Ovary (tissue), 9 donors: ENCODE results near the gene STN1. TPM values are rescaled to one million over a fixed set of nuclear protein-coding genes. Genes with fewer than 3 reads are reported as not detected.
"Not testable (repeated sequence)": the region's sequence is repeated elsewhere in the genome, so short reads cannot be mapped to it uniquely, and the experiment has no call there.

Experiments
- DNase-seq, 5 donors: peaks; one replicate each; pipeline ENCODE4 v3.0.0-alpha.2; 2019 to 2020
- H3K27ac ChIP-seq, 2 donors: fragments of 200-600 bp; one replicate each; pipeline versions ENCODE4 v1.5.1 to v1.8.0; 2019 to 2022
- H3K27me3 ChIP-seq: fragments of 200-600 bp; one replicate; pipeline ENCODE4 v1.8.0; 2022
- H3K36me3 ChIP-seq: fragments of 200-600 bp; sonication (generic); one replicate; pipeline ENCODE4 v1.5.1; 2019
- H3K4me1 ChIP-seq: one replicate; pipeline ENCODE4 v1.8.1; 2013; ENCODE audit warnings: mild to moderate bottlenecking, moderate library complexity; ENCODE audit not compliant: insufficient read depth
- H3K4me3 ChIP-seq: fragments of 200-600 bp; sonication (generic); one replicate; pipeline ENCODE4 v1.5.1; 2017
- H3K9me3 ChIP-seq, 2 donors: fragments of 200-600 bp in 1 of 2; sonication (generic) in 1 of 2; one replicate each; pipeline versions ENCODE4 v1.5.1 to v1.8.1; 2013 to 2019; ENCODE audit warnings: mild to moderate bottlenecking in 1 of 2, moderate library complexity in 1 of 2
- EP300 ChIP-seq: sonication (generic); formaldehyde crosslinking; IDR thresholded peaks from one replicate; pipeline ENCODE4 v1.6.1; 2017; ENCODE audit warnings: antibody characterized with exemption
- POLR2A ChIP-seq: fragments of 450-650 bp; IDR thresholded peaks from one replicate; pipeline ENCODE4 v1.6.1; 2017; ENCODE audit warnings: antibody characterized with exemption, mild to moderate bottlenecking, moderate library complexity
- WGBS, 3 donors: extraction: QIAGEN DNeasy Blood & Tissue Kit in 1 of 3; methylation state at CpG; one replicate each; pipeline versions ENCODE4 v1.1.5 to v1.1.7; 2013 to 2017; 5-methylcytosine and 5-hydroxymethylcytosine counted together
- intact Hi-C, 4 donors: fragments of 100-400 bp; cut with DNase I; formaldehyde crosslinking; loops; one replicate each; pipeline versions ENCODE4 v1.11.0 to v1.15.1; 2022 to 2023
- polyA plus RNA-seq, 2 donors: library from polyadenylated mRNA; stranded (reverse); fragments of 200-250 nt in 1 of 2; fragments of 350-450 nt in 1 of 2; fragmentation: Illumina TruSeq in 1 of 2; extraction: RNeasy Lipid Tissue Mini Kit (QIAGEN cat#74804) in 1 of 2; gene quantifications; one replicate each; pipeline ENCODE4 v1.2.3, GENCODE V29; 2013 to 2014
- total RNA-seq, 7 donors: library from RNA; depleted of rRNA in 2 of 7; stranded (reverse); fragments of >200 nt in 2 of 7; fragmentation: NEBNext Ultra II Directional in 3 of 7; extraction: Animal tissue kit (Norgen Biotek cat#: 25700) in 3 of 7; gene quantifications; one replicate each; pipeline versions ENCODE4 v1.1.0 to v1.2.4, GENCODE V29; 2016 to 2023
- TF ChIP-seq, protein P1 (sequence below), 3 donors: fragments of 450-650 bp in 2 of 3; fragments of 200-600 bp in 1 of 3; IDR thresholded peaks; one replicate each; pipeline versions ENCODE4 v1.5.1 to v1.8.0; 2016 to 2022; ENCODE audit warnings: antibody characterized with exemption in 3 of 3, mild to moderate bottlenecking in 1 of 3
- donor health status: DM: no; HTN: no; CAD: no; lungs with moderate emphysema.
- donor health status: DM: no; HTN: no; CAD: no.
- donor health status: Bipolar disorder and iron deficiency.
- donor health status: DM: yes; HTN: yes; CAD: no.
- donor health status: DM: no; HTN: no; CAD: no.
- donor health status: DM: yes; HTN: yes; CAD: no.

Gene STN1
- total and polyA plus RNA-seq, 9 donors, result 13.4 to 28.2 (median 18.4) TPM

DNA sequence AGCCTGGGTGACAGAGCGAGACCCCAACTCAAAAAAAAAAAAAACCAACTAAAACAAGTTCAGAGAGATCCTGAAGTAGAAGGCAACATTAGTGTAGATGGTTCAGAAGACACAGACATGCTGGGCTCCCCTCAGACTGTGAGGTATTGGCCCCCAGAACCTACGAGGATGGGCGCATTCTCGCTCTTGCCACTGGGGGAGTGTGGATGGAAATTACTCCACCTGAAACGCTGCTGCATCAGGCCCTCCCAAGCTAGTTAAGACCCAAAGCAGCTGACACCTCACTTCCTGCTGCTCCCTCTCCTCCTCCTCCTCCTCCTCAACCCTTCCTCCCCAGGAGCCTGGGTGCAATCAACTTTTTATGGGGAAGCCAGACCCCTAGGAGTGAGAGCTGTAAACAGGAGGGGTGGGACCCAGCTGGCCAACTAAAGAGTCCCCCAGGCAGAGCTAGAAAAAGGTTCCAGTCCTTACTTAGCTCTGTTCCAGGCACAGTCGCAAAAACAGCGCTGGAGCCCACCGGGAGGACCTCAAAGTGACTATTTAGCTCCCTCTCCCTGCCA lies 70.0 kb downstream of the STN1 start:
- Histone ChIP-seq H3K27ac (no peak overlapping the region), H3K4me3 (no peak overlapping the region), H3K9me3 (no peaks in the 10 kb centered on the region), H3K27me3 (no peaks in the 10 kb centered on the region), H3K4me1 (peaks cover 29% of the 10 kb centered on the region), H3K36me3 (no peaks in the 10 kb centered on the region)
- intact Hi-C loops, result no loop called here
- no peak for TF ChIP-seq EP300
- WGBS, 3 donors, result 72 to 79% (median 76%) methylated on average over 8 of the region's 8 CpGs
- DNase-seq, result peak in 1 of 5 donors; percentile 7

DNA sequence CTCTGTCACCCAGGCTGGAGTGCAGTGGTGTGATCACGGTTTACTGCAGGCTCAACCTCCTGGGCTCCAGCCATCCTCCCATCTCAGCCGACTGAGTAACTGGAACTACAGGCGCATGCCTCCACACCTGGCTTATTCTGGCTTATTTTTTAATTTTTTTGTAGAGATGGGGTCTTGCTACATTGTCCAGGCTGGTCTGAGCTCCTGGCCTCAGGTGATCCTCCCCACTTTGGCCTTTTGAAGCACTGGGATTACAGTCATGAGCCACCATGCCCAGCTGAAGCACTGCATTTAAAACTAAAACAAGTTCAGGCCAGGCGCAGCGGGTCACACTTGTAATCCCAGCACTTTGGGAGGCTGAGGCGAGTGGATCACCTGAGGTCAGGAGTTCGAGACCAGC lies 70.6 kb downstream of the STN1 start:
- no peaks in the 10 kb centered on the region for H3K36me3 ChIP-seq
- no peak for TF ChIP-seq EP300
- no peak for TF ChIP-seq POLR2A
- TF ChIP-seq, protein P1, sequence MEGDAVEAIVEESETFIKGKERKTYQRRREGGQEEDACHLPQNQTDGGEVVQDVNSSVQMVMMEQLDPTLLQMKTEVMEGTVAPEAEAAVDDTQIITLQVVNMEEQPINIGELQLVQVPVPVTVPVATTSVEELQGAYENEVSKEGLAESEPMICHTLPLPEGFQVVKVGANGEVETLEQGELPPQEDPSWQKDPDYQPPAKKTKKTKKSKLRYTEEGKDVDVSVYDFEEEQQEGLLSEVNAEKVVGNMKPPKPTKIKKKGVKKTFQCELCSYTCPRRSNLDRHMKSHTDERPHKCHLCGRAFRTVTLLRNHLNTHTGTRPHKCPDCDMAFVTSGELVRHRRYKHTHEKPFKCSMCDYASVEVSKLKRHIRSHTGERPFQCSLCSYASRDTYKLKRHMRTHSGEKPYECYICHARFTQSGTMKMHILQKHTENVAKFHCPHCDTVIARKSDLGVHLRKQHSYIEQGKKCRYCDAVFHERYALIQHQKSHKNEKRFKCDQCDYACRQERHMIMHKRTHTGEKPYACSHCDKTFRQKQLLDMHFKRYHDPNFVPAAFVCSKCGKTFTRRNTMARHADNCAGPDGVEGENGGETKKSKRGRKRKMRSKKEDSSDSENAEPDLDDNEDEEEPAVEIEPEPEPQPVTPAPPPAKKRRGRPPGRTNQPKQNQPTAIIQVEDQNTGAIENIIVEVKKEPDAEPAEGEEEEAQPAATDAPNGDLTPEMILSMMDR (IDR thresholded peaks at IDR 0.05), result no peak
- no peak for DNase-seq
- no peaks in the 10 kb centered on the region for H3K27me3 ChIP-seq
- intact Hi-C loops, result no loop called here
- WGBS, 3 donors, result 82 to 84% (median 83%) methylated on average over 7 of the region's 7 CpGs
- H3K4me1 ChIP-seq, result peaks cover 27% of the 10 kb centered on the region
- no peak overlapping the region for H3K27ac ChIP-seq
- no peaks in the 10 kb centered on the region for H3K9me3 ChIP-seq
- no peak overlapping the region for H3K4me3 ChIP-seq

DNA sequence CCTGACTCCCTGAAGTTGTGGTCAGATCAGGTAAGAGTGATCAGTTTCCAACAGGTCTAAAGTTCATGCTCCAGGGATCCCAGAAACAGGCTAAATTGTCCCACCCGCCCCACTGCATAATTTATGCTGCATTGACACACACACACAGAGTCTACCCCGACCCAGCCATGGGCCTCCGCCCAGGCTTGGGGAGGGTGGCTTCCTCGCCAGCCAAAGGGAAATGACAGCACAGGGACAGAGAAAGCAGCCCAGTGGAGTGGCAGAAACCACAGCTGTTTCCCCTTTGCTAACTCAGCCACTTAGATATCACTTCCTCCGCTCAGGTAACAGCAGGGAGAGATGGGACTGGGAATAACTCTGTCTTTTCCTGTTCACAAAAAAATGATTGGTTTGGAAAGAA lies 72.0 kb downstream of the STN1 start:
- Histone ChIP-seq H3K27me3 (no peaks in the 10 kb centered on the region), H3K4me1 (peaks cover 20% of the 10 kb centered on the region), H3K27ac (no peak overlapping the region), H3K36me3 (no peaks in the 10 kb centered on the region), H3K9me3 (no peaks in the 10 kb centered on the region), H3K4me3 (no peak overlapping the region)
- 84 to 90% (median 88%) methylated on average over 5 of the region's 5 CpGs for WGBS, 3 donors
- intact Hi-C loops, result no loop called here
- TF ChIP-seq, protein P1 (IDR thresholded peaks at IDR 0.05), result no peak
- TF ChIP-seq POLR2A, result no peak
- no peak for TF ChIP-seq EP300
- DNase-seq, result peak in 1 of 5 donors; percentile 4

- intact Hi-C loops, DNase-seq, H3K27ac ChIP-seq, H3K4me3 ChIP-seq, H3K36me3 ChIP-seq, H3K27me3 ChIP-seq, H3K9me3 ChIP-seq: not testable (repeated sequence)
- H3K4me1 ChIP-seq, result peaks cover 14% of the 10 kb centered on the region
- WGBS, 3 donors, result 84 to 89% (median 88%) methylated on average over 3 of the region's 3 CpGs
Measured at GRCh38 chr10:103845346-103845745, 72.6 kb downstream of the STN1 start.

GRCh38 chr10:103843854-103844570 lies 74.0 kb downstream of the STN1 start:
- Histone ChIP-seq H3K9me3 (no peaks in the 10 kb centered on the region), H3K36me3 (no peaks in the 10 kb centered on the region), H3K27me3 (no peaks in the 10 kb centered on the region), H3K27ac (no peak overlapping the region), H3K4me1 (peaks cover 9% of the 10 kb centered on the region), H3K4me3 (no peak overlapping the region)
- 37 to 38% (median 37%) methylated on average over 6 of the region's 6 CpGs for WGBS, 3 donors
- TF ChIP-seq EP300, result no peak
- TF ChIP-seq, protein P1 (IDR thresholded peaks at IDR 0.05), result no peak
- TF ChIP-seq POLR2A, result no peak
- intact Hi-C loops, result no loop called here
- no peak for DNase-seq
